Caki2 (cell line): ENCODE results near the gene NPFF. TPM values are rescaled to one million over a fixed set of nuclear protein-coding genes. Genes with fewer than 3 reads are reported as not detected.
A peak's percentile ranks its signal among the peaks of the same experiment; 100 is the strongest.
"Not testable (repeated sequence)": the region's sequence is repeated elsewhere in the genome, so short reads cannot be mapped to it uniquely, and the experiment has no call there.

Source experiments
- DNase-seq: peaks from one replicate; pipeline ENCODE4 v3.0.0-alpha.2; 2015; ENCODE audit warnings: low read depth
- in situ Hi-C: cut with HindIII; loops from 2 replicates; pipeline ENCODE4 v1.10.0; 2016; ENCODE audit warnings: low sequenced_read_pairs, low pct_unique_long_range_greater_than_20kb, mixed read lengths
- total RNA-seq: library from RNA; depleted of rRNA; stranded (reverse); fragments of >200 nt; shearing (Covaris generic); gene quantifications from 2 replicates; pipeline ENCODE4 v1.2.3, GENCODE V29; 2014; ENCODE audit warnings: low replicate concordance; rRNA removed

NPFF gene, protein sequence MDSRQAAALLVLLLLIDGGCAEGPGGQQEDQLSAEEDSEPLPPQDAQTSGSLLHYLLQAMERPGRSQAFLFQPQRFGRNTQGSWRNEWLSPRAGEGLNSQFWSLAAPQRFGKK
- not detected in 2 replicates for total RNA-seq

DNA sequence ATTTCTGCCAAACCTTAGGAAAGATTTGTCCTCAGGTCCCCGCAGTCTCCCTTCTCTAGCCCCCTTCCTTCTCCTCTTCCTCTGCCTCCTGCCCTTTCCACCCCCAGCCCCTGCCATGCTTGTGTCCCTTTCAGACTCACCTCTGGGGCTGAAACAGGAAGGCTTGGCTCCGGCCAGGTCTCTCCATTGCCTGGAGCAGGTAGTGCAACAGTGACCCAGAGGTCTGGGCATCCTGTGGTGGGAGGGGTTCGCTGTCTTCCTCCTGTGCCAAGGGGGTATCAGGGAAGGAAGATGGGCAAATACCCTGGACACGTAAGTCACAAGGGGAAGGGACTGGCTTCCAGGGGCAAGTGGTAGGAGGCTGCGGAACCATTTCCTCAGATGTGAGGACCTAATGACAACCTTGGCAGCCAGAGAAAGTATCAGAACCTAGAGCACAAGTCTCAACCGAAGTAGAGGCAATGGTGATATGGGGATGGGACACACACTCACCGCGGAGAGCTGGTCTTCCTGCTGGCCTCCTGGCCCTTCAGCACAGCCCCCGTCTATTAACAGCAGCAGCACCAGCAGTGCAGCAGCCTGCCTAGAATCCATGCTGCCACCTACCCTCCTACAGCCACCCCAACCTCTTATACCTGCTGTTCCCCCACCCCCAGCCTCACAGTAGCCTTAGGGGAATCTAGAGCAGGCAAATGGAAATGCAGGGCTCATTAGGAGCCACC is at the start of gene NPFF:
TSS of gene NPFF (minus strand) at position 604 of the 722 bp plus-strand sequence. CDS start at position 594, 10 bp downstream.
- in situ Hi-C loops: no loop called here

DNA sequence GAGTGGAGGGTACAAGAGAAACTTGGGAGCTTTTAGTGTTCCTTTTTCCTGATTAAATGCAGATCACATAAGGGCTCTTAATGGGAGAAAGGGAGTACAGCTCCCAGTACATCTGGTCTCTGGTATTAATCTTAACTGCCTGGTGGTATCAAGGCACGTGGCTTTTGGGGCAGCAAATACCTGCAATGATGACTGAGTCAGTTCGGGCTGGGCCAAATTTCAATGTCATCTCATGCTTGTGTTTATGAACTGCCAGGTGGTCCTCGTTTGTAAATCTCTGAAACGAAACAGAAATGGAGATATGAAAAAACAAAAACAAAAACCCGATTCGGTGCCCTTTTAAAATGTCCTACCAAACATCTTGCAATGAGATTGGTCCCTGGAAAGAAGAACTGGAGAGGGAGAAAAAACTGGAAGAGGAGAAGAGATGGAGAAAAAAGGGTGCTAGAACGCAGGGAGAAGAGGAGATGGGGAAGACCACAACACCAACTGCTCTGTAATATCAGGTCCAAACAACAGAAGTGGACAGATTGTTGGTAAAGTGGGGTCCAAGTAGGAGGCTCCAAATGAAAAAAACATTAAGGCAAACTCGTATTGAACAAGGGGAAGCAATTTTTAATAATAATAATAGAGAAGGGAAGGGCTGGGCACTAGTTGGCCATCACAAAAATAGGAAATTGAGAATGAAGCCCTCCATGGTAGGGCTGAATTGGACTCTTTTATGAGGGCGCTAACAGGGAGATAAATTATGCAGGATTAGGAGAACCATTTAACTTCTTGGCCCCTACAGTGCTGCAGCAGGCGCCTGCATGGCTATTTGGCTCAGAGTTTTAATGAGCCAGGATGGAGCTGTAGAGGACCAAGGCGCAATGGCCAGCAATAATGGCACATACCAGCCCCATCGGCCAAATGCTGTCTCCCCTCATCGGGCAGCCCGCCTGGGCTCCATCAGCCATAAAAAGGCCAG is 45.4 kb upstream of the NPFF start:
- in situ Hi-C loops: no loop called here
- DNase-seq: no peak

More for the DNA sequence above, at the start of gene NPFF:
- DNase-seq: no peak

DNA sequence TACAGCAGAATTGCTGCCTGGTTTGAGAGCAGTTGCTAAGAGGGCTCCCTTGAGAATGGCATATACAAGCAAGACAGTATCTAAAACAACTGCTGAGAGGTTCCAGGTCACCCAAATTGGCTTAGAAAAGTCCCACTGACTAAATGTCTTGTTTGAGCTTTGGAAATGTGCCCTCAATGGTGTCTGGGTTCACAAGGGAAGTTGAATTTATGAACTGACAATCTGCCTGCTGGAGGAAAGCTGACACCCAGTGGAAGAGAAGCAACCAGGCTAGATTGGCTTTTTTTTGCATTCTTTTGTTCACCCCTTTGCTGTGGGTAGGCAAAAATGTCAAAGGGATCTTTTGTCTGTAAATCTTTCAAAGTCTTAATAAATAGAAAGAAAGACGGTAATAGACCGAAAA is 44.6 kb upstream of the NPFF start:
- in situ Hi-C loops: no loop called here

DNA sequence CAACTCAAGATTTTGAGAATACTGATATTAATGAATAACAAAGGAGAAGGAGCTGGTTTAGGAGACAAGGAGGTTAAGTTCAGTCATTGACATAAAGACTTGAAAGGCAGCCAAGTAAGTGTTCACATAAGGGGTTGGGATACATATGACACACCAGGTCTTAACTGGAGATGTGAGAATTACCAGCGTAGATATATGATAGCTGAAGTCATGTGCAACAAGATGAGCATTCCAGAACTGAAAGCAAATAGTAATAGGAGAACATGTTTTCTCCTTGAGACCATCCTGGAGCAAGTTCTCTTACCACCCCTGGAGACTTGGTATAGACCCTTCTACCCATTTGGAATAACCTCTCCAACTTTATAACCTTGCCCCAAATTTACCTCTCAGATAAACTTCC is 43.3 kb upstream of the NPFF start:
- in situ Hi-C loops: no loop called here
- no peak for DNase-seq

More for the DNA sequence above, 44.6 kb upstream of the NPFF start:
- DNase-seq: no peak

DNA sequence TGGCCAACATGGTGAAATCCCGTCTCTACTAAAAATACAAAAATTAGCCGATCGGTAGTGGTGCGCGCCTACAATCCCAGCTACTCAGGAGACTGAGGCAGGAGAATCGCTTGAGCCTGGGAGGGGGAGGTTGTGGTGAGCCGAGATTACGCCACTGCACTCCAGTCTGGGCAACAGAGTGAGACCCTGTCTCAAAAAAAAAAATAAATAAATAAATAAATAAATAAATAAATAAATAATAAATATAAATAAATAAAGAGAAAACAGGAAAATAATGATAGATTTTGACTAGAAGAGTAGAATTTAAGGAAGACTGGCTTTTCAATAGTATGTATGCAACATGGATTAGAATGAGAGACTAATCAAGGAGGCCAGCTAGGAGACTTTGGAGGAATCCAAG is 42.8 kb upstream of the NPFF start:
- in situ Hi-C loops, DNase-seq: not testable (repeated sequence)

DNA sequence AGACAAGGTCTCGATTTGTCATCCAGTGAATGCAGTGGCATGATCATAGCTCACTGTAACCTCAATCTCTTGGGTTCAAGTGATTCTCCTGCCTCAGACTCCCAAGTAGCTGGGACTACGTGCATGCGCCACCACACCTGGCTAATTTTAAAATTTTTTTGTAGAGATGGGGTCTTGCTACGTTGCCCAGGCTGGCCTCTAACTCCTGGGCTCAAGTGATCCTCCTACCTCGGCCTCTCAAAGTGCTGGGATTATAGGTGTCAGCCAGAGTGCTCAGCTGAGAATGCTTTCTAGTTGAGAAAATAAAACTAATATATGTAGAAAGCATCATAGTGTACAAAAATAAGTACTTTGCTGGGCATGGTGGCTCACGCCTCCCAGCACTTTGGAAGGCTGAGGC is 41.1 kb upstream of the NPFF start:
- DNase-seq, in situ Hi-C loops: not testable (repeated sequence)

DNA sequence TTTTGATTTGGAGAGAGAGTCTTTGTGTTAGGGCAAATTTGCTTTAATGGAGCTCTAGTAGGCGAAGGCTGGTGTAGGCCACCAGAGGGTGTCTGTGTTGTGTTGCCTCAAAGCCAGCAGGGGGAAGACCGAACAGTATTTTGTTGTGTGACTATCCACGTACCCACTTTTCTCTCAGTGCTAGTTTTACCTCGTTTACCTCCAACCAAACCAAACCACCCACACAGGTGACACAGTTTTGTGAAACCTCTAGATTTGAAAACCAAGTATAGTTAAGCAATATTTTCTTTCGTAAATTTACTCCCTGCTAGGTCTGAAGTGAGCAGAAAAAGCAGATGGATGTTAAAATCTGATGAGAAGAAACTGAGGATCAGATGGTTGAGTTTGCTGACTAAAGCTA is 36.3 kb upstream of the NPFF start:
- in situ Hi-C loops: no loop called here

DNA sequence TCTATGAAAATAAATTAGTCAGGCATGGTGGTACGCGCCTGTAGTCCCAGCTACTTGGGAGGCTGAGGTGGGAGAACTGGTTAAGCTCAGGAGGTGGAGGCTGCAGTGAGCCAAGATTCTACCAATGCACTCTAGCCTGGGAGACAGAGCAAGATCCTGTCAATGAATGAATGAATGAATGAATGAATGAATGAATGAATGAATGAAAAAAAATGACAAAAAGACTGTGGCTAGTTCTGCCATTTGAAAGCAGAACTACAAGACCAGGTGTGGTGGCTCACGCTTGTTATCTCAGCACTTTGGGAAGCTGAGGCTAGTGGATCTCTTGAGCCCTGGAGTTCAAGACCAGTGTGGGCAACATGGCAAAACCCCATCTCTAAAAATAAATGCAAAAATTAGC is 32.2 kb upstream of the NPFF start:
- in situ Hi-C loops: no loop called here

More for the DNA sequence above, 36.3 kb upstream of the NPFF start:
- peak; percentile 61 for DNase-seq

DNA sequence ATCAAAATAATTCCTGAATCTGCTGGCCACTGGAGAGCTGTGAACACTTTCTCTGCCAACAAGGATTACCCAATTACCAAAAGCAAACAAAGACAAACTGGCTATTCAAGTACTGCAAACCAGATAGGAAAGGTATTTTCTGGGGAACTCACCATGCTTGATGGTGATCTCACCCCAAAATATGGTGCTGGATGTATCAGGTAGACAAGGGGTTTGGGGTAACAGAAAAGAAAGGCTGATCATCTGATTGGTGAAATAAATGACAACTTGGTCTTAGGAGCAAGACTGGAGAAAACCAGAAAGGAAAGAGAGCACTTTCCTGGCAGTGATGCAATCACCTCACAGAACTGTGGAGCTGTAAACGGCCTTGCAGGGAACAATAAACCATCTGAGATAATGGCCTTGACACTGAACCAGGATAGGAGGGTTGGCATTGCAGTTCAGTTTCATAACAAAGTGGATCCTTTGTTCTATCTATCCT is 31.0 kb upstream of the NPFF start:
- in situ Hi-C loops: no loop called here
- DNase-seq: no peak

More for the DNA sequence above, 32.2 kb upstream of the NPFF start:
- no peak for DNase-seq

DNA sequence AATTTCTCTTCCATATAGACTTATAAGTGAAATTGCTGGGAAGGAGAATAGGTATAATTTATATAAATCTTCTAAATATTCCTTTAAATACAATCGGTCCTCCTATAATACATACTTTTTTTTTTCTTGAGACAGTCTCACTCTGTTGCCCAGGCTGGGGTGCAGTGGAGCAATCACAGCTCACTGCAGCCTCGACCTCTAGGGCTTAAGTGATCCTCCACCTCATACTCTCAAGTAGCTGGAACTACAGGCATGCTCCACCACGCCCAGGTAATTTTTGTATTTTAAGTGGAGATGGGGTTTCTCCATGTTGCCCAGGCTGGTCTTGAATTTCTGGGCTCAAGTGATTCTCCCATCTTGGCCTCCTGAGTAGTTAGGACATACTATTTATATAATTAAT is 29.7 kb upstream of the NPFF start:
- in situ Hi-C loops: no loop called here
- no peak for DNase-seq

DNA sequence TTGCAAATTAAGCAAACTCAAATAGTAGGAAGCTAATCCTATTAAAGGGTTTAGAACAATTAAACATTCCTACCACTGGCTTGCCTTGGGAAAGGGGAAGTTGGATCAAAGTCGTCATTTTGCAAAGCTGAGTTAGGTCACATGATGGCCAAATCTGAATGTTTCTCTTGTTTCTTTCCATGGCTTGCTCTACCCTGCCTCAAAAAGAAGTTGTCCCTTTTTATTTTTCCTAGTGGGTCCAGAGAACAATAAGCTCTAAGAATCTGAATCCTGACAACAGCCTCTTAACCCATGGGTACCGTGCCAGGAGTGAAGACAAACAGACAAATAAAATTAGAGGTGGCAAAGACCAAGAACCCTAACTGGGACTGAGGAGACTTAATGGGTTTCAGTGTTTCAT is 26.2 kb upstream of the NPFF start:
- no peak for DNase-seq
- in situ Hi-C loops: no loop called here

DNA sequence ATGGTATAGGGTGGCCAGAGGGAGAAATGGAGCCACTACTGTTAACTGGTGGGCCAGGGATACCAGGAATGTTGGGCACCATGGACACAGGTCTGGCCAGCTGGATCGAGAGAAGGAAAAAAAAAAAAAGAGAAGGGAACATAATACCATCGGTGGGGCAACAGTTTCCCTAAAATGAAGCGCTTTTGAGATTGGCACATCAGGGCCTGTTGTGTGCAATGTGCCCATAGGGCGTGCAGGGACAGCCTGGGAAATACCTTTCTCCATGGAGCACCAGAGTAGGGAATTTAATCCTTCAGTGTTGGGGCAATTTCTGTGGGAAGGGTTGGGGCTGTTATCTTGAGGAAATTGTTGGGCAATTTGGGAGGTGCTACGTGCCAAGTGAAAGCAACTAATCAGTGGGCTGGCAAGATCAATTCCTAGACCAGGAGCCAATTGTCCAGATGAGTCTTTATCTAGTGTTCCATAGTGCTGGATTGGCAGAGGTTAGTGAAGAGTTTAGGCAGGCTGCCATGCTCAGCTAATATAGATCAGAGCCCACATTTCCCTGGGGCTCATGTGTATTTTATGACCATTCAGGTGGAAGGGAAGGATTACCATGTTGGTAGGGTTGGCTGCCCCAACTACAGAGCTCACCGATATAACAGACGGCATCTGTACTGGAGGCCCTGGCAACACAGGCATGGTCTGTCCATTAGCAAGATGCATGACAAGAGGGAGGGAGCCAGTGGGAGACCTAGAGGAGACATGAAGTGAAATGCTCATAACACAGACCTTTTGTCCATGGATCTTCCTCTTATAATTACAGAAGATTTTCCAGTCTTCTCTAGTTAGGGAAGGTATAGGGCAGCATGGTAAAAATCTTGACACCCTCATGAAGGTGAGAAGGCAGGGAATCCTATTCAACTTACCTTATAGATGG is 25.5 kb upstream of the NPFF start:
- no peak for DNase-seq
- in situ Hi-C loops: no loop called here

DNA sequence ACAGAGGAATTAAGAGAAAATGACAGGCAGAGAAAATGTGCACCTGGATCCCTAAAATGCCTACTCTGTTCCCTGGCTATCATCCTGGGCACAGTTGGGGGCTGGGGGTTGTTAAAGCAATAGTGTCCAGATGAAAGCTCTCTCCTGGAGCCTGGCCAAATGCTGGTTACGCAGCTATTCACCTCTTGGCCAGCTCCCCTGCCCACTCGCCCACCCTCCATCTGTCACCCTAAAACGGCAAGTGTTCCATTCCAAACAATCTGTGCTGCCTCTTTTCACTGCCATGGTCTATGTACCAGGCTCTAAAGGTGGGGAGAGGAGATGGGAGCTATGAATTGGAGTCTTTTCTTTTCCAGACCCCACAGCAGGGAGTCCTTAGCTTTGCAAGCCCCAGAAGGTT is 24.7 kb upstream of the NPFF start:
- in situ Hi-C loops: no loop called here
- DNase-seq: no peak

DNA sequence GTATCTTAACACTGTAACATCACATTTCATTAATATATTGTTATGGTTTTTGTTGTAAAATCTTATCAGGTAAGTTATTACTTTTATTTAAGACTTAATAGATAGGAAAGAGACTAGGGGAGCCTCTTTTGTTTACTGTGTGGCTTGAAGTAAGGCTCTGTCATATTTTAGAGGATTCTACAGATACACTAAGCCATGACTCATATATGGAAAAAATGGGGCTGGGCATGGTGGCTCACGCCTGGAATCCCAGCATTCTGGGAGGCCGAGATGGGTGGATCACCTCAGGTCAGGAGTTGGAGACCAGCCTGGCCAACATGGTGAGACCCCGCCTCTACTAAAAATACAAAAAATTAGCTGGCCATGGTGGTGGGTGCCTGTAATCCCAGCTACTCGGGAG is 23.6 kb upstream of the NPFF start:
- in situ Hi-C loops: no loop called here
- no peak for DNase-seq

DNA sequence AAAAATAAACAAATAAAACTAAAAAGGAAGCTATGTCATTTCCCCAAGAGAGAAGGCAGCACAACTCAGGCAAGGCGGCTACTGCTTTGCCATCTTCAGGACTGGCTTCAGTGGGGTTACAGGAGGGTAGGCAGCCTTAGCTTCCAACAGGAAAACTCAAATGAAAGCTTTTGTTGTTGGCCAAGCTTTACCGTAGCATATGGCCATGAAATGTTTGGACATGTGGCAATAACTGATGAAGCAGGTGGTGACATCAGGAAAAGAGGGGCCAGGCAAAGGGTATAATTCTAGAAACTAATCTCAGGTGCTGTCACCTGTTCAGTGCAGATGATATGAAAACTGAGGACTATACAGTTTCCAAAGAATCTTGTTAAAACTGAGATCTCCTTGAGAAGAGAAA is 22.8 kb upstream of the NPFF start:
- no peak for DNase-seq
- in situ Hi-C loops: no loop called here

DNA sequence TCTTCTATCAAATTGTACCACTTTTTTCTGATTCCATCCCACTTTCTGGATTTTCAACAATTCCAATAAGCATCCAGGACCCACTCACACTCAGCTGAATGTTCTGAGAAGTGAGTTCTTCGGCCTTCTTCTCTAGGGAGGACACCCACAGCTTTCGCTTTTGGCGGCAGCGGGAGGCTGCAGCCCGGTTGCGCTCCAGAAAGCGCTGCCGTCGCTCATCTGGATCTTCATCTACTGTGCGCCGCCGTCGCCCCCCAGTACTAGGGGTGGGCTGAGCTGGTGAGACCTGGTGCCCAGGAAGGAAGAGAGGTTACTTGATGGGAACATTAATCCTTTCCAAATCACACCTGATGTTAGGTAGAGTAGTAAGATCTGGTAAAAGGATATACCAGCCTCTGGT is 17.2 kb upstream of the NPFF start:
- no peak for DNase-seq
- in situ Hi-C loops: no loop called here

DNA sequence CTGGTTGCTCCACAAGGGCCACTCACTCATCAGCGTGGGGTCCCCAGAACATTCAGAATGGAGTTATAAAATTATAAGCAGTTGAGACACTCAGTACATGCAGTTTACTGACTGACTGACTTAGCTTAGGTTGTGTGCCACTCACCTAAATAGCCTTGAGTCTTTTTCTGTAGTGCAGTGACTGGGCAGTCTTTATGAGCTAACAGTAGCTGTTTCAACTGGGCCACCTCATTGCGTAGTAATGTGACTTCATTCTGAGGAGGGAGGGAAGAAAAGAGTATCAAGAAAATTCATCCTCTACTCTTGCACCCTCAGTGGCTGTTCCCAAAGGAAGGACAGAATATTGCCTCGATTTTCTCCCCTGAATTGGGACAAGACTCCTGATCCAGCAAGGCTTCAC is 15.8 kb upstream of the NPFF start:
- in situ Hi-C loops: no loop called here
- DNase-seq: no peak

DNA sequence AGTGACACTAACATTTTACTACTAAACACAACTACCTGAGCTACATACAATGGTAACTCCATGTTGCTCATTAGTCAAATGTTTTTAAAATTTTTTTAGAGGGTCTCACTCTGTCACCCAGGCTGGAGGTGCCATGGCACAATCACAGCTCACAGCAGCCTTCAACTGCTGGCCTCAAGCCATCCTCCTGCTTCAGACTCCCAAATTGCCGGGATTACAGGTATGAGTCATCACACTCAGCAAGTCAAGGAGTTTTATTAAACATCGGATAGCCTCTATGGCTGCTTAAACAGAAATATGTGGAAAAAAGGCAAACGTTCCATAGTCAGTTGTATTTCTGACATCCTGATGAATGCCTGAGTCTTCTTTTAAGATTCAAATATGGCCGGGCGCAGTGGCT is 11.1 kb upstream of the NPFF start:
- DNase-seq: no peak
- in situ Hi-C loops: no loop called here
